DND-41 (cell line): Measurements from ENCODE around the gene SFSWAP.

ENCODE experiments used
- ATAC-seq: fragments of 200-7000 bp; cut with Tn5 transposase; 3 replicates; pipeline ENCODE4 v1.9.1; 2021; ENCODE audit warnings: low read depth; ENCODE audit not compliant: insufficient read depth
- DNase-seq: peaks from one replicate; pipeline ENCODE4 v3.0.0-alpha.2; 2020
- H2AFZ ChIP-seq: 2 replicates; pipeline ENCODE4 v1.6.0; 2012; ENCODE audit warnings: low read depth, low read length
- H3K27ac ChIP-seq: 2 replicates; pipeline ENCODE4 v1.5.1; 2012; ENCODE audit warnings: low read length, inconsistent platforms
- H3K27me3 ChIP-seq: fragments of 200-600 bp; sonication (generic); 2 replicates; pipeline ENCODE4 v1.6.0; 2012; ENCODE audit warnings: low read length, mild to moderate bottlenecking, inconsistent platforms; ENCODE audit not compliant: insufficient read depth, poor library complexity
- H3K36me3 ChIP-seq: 2 replicates; pipeline ENCODE4 v1.5.1; 2012; ENCODE audit warnings: low read length, inconsistent platforms; ENCODE audit not compliant: insufficient read depth
- H3K4me1 ChIP-seq: 2 replicates; pipeline ENCODE4 v1.5.1; 2012; ENCODE audit warnings: mild to moderate bottlenecking, low read length; ENCODE audit not compliant: insufficient read depth
- H3K4me2 ChIP-seq: 2 replicates; pipeline ENCODE4 v1.6.0; 2012; ENCODE audit warnings: mild to moderate bottlenecking, moderate library complexity, low read length, inconsistent platforms; ENCODE audit not compliant: insufficient read depth
- H3K4me3 ChIP-seq, 2 experiments: fragments of 200-600 bp in 1 of 2; shearing (Covaris generic) in 1 of 2; 2 replicates each; pipeline ENCODE4 v1.5.1; 2012 to 2016; ENCODE audit warnings: inconsistent platforms in 2 of 2, low read length in 2 of 2, mild to moderate bottlenecking in 2 of 2, low read depth in 1 of 2, moderate library complexity in 1 of 2
- H3K79me2 ChIP-seq: 2 replicates; pipeline ENCODE4 v1.6.0; 2012; ENCODE audit warnings: low read length, inconsistent platforms; ENCODE audit not compliant: insufficient read depth
- H3K9ac ChIP-seq: 2 replicates; pipeline ENCODE4 v1.6.0; 2012; ENCODE audit warnings: low read depth, mild to moderate bottlenecking, inconsistent platforms, low read length, moderate library complexity
- H3K9me3 ChIP-seq: 2 replicates; pipeline ENCODE4 v1.5.1; 2012; ENCODE audit warnings: low read length, moderate library complexity, mild to moderate bottlenecking, inconsistent platforms; ENCODE audit not compliant: insufficient read depth, severe bottlenecking
- H4K20me1 ChIP-seq: 2 replicates; pipeline ENCODE4 v1.6.0; 2012; ENCODE audit warnings: low read length; ENCODE audit not compliant: insufficient read depth
- CTCF ChIP-seq: IDR thresholded peaks from 2 replicates; pipeline ENCODE4 v1.5.1; 2012; ENCODE audit warnings: borderline replicate concordance, low read length, moderate library complexity, mild to moderate bottlenecking; ENCODE audit not compliant: poor library complexity, severe bottlenecking; ENCODE audit errors: extremely low read depth
- EZH2 ChIP-seq: IDR thresholded peaks from 3 replicates; pipeline ENCODE4 v1.6.1; 2012; ENCODE audit warnings: borderline replicate concordance, low read depth, mild to moderate bottlenecking, moderate library complexity, low read length, inconsistent platforms; ENCODE audit not compliant: severe bottlenecking

SFSWAP gene

DNA sequence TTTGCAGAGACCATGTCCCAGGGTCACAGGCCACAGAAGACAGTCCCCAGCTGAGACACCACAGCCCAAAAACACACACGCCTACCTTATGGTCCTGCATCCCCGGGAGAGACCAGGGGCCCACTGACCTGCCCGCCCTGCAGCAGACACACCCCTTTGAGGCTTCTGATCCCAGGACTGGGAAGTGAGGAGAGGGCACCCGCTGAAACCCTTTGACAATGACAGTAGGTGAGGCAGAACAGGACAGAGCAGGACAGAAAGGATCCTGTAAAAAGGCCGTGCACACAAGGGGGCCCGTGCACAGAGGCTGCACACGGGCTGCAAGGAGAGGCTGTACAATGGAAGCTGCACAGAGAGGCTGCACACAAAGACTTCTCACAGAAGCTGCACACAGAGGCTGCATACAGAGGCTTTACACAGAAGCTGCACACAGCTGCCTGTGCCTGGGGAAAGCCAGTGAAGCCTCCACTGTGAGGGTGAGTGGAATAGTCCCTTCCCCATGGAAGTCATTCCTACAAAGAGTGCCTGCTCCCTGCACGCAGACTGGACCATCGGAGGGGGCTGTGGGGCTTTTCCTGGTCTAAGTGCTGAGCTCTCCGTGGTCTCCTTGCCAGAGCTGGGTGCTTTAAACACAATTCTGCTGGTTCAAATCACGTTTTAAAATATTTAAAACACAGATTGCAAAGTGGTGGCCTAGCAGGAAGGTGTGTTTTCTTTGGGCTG lies 16.6 kb upstream of the SFSWAP start:
- no peak overlapping the region for H3K4me3 ChIP-seq
- no peak overlapping the region for H3K9ac ChIP-seq
- no peaks in the 10 kb centered on the region for H4K20me1 ChIP-seq
- no peaks in the 10 kb centered on the region for H3K9me3 ChIP-seq
- H3K36me3 ChIP-seq, result no peaks in the 10 kb centered on the region
- peaks cover 2% of the 10 kb centered on the region for H3K27me3 ChIP-seq
- DNase-seq (no peak), ATAC-seq (no peak)
- no peaks in the 10 kb centered on the region for H3K4me1 ChIP-seq
- no peak for TF ChIP-seq EZH2
- no peak overlapping the region for H3K4me2 ChIP-seq
- no peak overlapping the region for H3K27ac ChIP-seq
- no peaks in the 10 kb centered on the region for H3K79me2 ChIP-seq
- H2AFZ ChIP-seq, result no peak overlapping the region

DNA sequence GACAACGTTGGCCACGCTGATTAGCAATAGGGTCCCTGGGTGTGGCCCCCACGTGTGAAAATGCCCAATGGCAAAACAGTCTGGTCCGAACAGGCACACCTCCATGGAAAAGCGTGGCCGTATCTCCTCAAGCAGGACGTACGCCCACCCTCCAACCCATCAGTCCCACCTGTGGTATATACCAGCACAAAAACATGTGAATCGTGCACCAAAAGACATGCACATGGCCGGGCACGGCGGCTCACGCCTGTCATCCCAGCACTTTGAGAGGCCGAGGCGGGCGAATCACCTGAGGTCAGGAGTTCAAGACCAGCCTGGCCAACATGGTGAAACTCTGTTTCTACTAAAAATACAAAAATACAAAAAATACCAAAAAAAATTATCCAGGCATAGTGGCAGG lies 14.9 kb upstream of the SFSWAP start:
- ATAC-seq, result no peak
- H3K4me2 ChIP-seq, result no peak overlapping the region

GRCh38 chr12:131698286-131698685 lies 12.6 kb upstream of the SFSWAP start:
- Histone ChIP-seq H3K4me3 (no peak overlapping the region), H3K79me2 (no peaks in the 10 kb centered on the region), H3K27me3 (no peaks in the 10 kb centered on the region), H3K27ac (no peak overlapping the region), H3K4me2 (no peak overlapping the region), H4K20me1 (no peaks in the 10 kb centered on the region), H3K36me3 (no peaks in the 10 kb centered on the region), H3K9ac (no peak overlapping the region), H3K4me1 (no peaks in the 10 kb centered on the region), H3K9me3 (no peaks in the 10 kb centered on the region), H2AFZ (no peak overlapping the region)
- ATAC-seq (no peak), DNase-seq (no peak)
- TF ChIP-seq EZH2 (no peak), CTCF (no peak)

More for the DNA sequence above, 14.9 kb upstream of the SFSWAP start:
- Histone ChIP-seq H3K27ac (no peak overlapping the region), H3K9ac (no peak overlapping the region), H3K4me3 (no peak overlapping the region), H3K4me1 (no peaks in the 10 kb centered on the region), H3K9me3 (no peaks in the 10 kb centered on the region), H2AFZ (no peak overlapping the region), H4K20me1 (no peaks in the 10 kb centered on the region), H3K27me3 (peaks cover 2% of the 10 kb centered on the region), H3K79me2 (no peaks in the 10 kb centered on the region), H3K36me3 (no peaks in the 10 kb centered on the region)
- TF ChIP-seq EZH2, result no peak
- TF ChIP-seq CTCF, result no peak
- DNase-seq, result no peak

GRCh38 chr12:131699434-131699833 lies 11.5 kb upstream of the SFSWAP start:
- H3K4me2 ChIP-seq, result no peak overlapping the region
- no peak overlapping the region for H3K27ac ChIP-seq
- no peak for TF ChIP-seq CTCF
- no peak for TF ChIP-seq EZH2
- no peaks in the 10 kb centered on the region for H4K20me1 ChIP-seq
- H3K9me3 ChIP-seq, result peaks cover 4% of the 10 kb centered on the region
- no peaks in the 10 kb centered on the region for H3K36me3 ChIP-seq
- no peaks in the 10 kb centered on the region for H3K27me3 ChIP-seq
- no peak overlapping the region for H2AFZ ChIP-seq
- H3K9ac ChIP-seq, result no peak overlapping the region
- DNase-seq (no peak), ATAC-seq (no peak)
- H3K79me2 ChIP-seq, result no peaks in the 10 kb centered on the region
- H3K4me1 ChIP-seq, result no peaks in the 10 kb centered on the region
- H3K4me3 ChIP-seq, result no peak overlapping the region
